ENCODE measurements around the gene C1orf232. TPM values are rescaled to one million over a fixed set of nuclear protein-coding genes. Genes with fewer than 3 reads are reported as not detected.

Gene C1orf232
- total RNA-seq, 1 experiment from 2014 or later = not detected

- no peaks in the 10 kb centered on the region for H3K79me2 ChIP-seq (ENCODE audit: low read length)
- BruUV-seq (replicated peaks) = no TSS peak
- intact Hi-C loops (cut with micrococcal nuclease) = no loop called here
- H4K20me1 ChIP-seq (ENCODE audit: low read length) = no peaks in the 10 kb centered on the region
- no peaks in the 10 kb centered on the region for H3K36me3 ChIP-seq (ENCODE audit: low read depth, low read length)
- DNase-seq (no peak), ATAC-seq (no peak)
- TF ChIP-seq EZH2phosphoT487 (IDR thresholded peaks at IDR 0.05; ENCODE audit: borderline replicate concordance, low read length) (no peak), CTCF (conservative IDR thresholded peaks at IDR 0.05; ENCODE audit: low read depth, low read length) (no peak), EZH2 (IDR thresholded peaks at IDR 0.05; ENCODE audit: low read length, unreplicated experiment) (no peak)
- H3F3A ChIP-seq (ENCODE audit: low read length, unreplicated experiment) = no peaks in the 10 kb centered on the region
- ChIA-PET POLR2A (ENCODE audit: unreplicated experiment) (no interaction called here), CTCF (no interaction called here)
- no peak overlapping the region for H3K27ac ChIP-seq (ENCODE audit: low read length)
- H3K9me2 ChIP-seq (replicated peaks; ENCODE audit: low read length) = no peaks in the 10 kb centered on the region
- H3K4me2 ChIP-seq (ENCODE audit: low read length) = no peak overlapping the region
- H3K4me3 ChIP-seq (ENCODE audit: low read length) = no peak overlapping the region
- H3K9ac ChIP-seq (ENCODE audit: low read length) = no peak overlapping the region
- no peaks in the 10 kb centered on the region for H3K4me1 ChIP-seq (ENCODE audit: insufficient read depth, low read length)
- H3K27me3 ChIP-seq (ENCODE audit: low read length) = no peaks in the 10 kb centered on the region
- H2AFZ ChIP-seq (ENCODE audit: low read length) = no peak overlapping the region
- H3K9me3 ChIP-seq (ENCODE audit: low read length) = no peaks in the 10 kb centered on the region
These were observed 35.0 kb upstream of the C1orf232 start for GRCh38 chr1:26203642-26204318.

GRCh38 chr1:26200413-26200812 is 31.6 kb upstream of the C1orf232 start:
- H3F3A ChIP-seq (ENCODE audit: low read length, unreplicated experiment) = no peaks in the 10 kb centered on the region
- no peaks in the 10 kb centered on the region for H3K9me2 ChIP-seq (replicated peaks; ENCODE audit: low read length)
- H4K20me1 ChIP-seq (ENCODE audit: low read length) = no peaks in the 10 kb centered on the region
- no peaks in the 10 kb centered on the region for H3K79me2 ChIP-seq (ENCODE audit: low read length)
- ChIA-PET CTCF (no interaction called here), POLR2A (ENCODE audit: unreplicated experiment) (no interaction called here)
- intact Hi-C loops (cut with micrococcal nuclease) = no loop called here
- H3K27me3 ChIP-seq (ENCODE audit: low read length) = no peaks in the 10 kb centered on the region
- no peaks in the 10 kb centered on the region for H3K9me3 ChIP-seq (ENCODE audit: low read length)
- DNase-seq = no peak
- no peaks in the 10 kb centered on the region for H3K36me3 ChIP-seq (ENCODE audit: low read depth, low read length)
- no peak overlapping the region for H3K9ac ChIP-seq (ENCODE audit: low read length)
- H3K4me3 ChIP-seq (ENCODE audit: low read length) = no peak overlapping the region
- TF ChIP-seq CTCF (conservative IDR thresholded peaks at IDR 0.05; ENCODE audit: low read depth, low read length) (no peak), EZH2 (IDR thresholded peaks at IDR 0.05; ENCODE audit: low read length, unreplicated experiment) (no peak), EZH2phosphoT487 (IDR thresholded peaks at IDR 0.05; ENCODE audit: borderline replicate concordance, low read length) (no peak)
- no peaks in the 10 kb centered on the region for H3K4me1 ChIP-seq (ENCODE audit: insufficient read depth, low read length)
- BruUV-seq (replicated peaks) = no TSS peak
- H2AFZ ChIP-seq (ENCODE audit: low read length) = no peak overlapping the region
- H3K27ac ChIP-seq (ENCODE audit: low read length) = no peak overlapping the region
- no peak for ATAC-seq
- H3K4me2 ChIP-seq (ENCODE audit: low read length) = no peak overlapping the region

- Histone ChIP-seq H4K20me1 (ENCODE audit: low read length) (no peaks in the 10 kb centered on the region), H3K79me2 (ENCODE audit: low read length) (no peaks in the 10 kb centered on the region), H3K36me3 (ENCODE audit: low read depth, low read length) (no peaks in the 10 kb centered on the region), H3K27ac (ENCODE audit: low read length) (no peak overlapping the region), H3K9me2 (replicated peaks; ENCODE audit: low read length) (no peaks in the 10 kb centered on the region), H3F3A (ENCODE audit: low read length, unreplicated experiment) (no peaks in the 10 kb centered on the region), H3K4me3 (ENCODE audit: low read length) (no peak overlapping the region), H3K4me1 (ENCODE audit: insufficient read depth, low read length) (no peaks in the 10 kb centered on the region), H3K4me2 (ENCODE audit: low read length) (no peak overlapping the region), H2AFZ (ENCODE audit: low read length) (no peak overlapping the region), H3K27me3 (ENCODE audit: low read length) (no peaks in the 10 kb centered on the region), H3K9me3 (ENCODE audit: low read length) (no peaks in the 10 kb centered on the region), H3K9ac (ENCODE audit: low read length) (no peak overlapping the region)
- no peak for TF ChIP-seq EZH2 (IDR thresholded peaks at IDR 0.05; ENCODE audit: low read length, unreplicated experiment)
- no peak for DNase-seq
- POLR2A ChIA-PET (ENCODE audit: unreplicated experiment) = no interaction called here
- CTCF ChIA-PET = no interaction called here
- intact Hi-C loops (cut with micrococcal nuclease) = no loop called here
- no TSS peak for BruUV-seq (replicated peaks)
- no peak for ATAC-seq
These were observed 29.1 kb upstream of the C1orf232 start for GRCh38 chr1:26197813-26198212.

Data from PC-3 (cell line).